GM21786 (cell line): ENCODE measurements around the gene RHD.
"Not testable (repeated sequence)": the region's sequence is repeated elsewhere in the genome, so short reads cannot be mapped to it uniquely, and the experiment has no call there.

Source experiments
- ATAC-seq: cut with Tn5 transposase; IDR thresholded peaks from one replicate; pipeline ENCODE4 v1.9.1; 2021; ENCODE audit not compliant: unreplicated experiment

The RHD gene

GRCh38 chr1:25256578-25256965, 15.7 kb upstream of the RHD start:
- no peak for ATAC-seq

- ATAC-seq: no peak
Measured at GRCh38 chr1:25257196-25257595, 15.1 kb upstream of the RHD start.

GRCh38 chr1:25259813-25260212, 12.5 kb upstream of the RHD start:
- not testable (repeated sequence) for ATAC-seq

GRCh38 chr1:25260336-25260735, 12.0 kb upstream of the RHD start:
- ATAC-seq: not testable (repeated sequence)

- ATAC-seq: not testable (repeated sequence)
Measured at GRCh38 chr1:25266554-25267287, 5.6 kb upstream of the RHD start.

GRCh38 chr1:25267288-25268142, 4.8 kb upstream of the RHD start:
- peak; percentile 74 for ATAC-seq

GRCh38 chr1:25268143-25268760, 4.1 kb upstream of the RHD start:
- not testable (repeated sequence) for ATAC-seq

GRCh38 chr1:25275648-25276047, 3.3 kb downstream of the RHD start:
- ATAC-seq: not testable (repeated sequence)

- ATAC-seq: not testable (repeated sequence)
Measured at GRCh38 chr1:25277295-25277694, 5.0 kb downstream of the RHD start.

- ATAC-seq: not testable (repeated sequence)
Measured at GRCh38 chr1:25278358-25278757, 6.0 kb downstream of the RHD start.

GRCh38 chr1:25278790-25279189, 6.5 kb downstream of the RHD start:
- ATAC-seq: not testable (repeated sequence)

- not testable (repeated sequence) for ATAC-seq
Measured at GRCh38 chr1:25279693-25280111, 7.4 kb downstream of the RHD start.

GRCh38 chr1:25285862-25286261, 13.6 kb downstream of the RHD start:
- not testable (repeated sequence) for ATAC-seq

GRCh38 chr1:25287164-25287563, 14.9 kb downstream of the RHD start:
- not testable (repeated sequence) for ATAC-seq

GRCh38 chr1:25288573-25289101, 16.3 kb downstream of the RHD start:
- not testable (repeated sequence) for ATAC-seq

GRCh38 chr1:25290043-25290442, 17.7 kb downstream of the RHD start:
- not testable (repeated sequence) for ATAC-seq

GRCh38 chr1:25293426-25293825, 21.1 kb downstream of the RHD start:
- ATAC-seq: not testable (repeated sequence)

- ATAC-seq: not testable (repeated sequence)
Measured at GRCh38 chr1:25294889-25295826, 22.8 kb downstream of the RHD start.

- ATAC-seq: not testable (repeated sequence)
Measured at GRCh38 chr1:25296501-25296900, 24.2 kb downstream of the RHD start.

- not testable (repeated sequence) for ATAC-seq
Measured at GRCh38 chr1:25300729-25301128, 28.4 kb downstream of the RHD start.
